Effector memory CD8-positive, alpha-beta T cell (primary cell): ENCODE results near the gene SHLD3.
"Not testable (repeated sequence)": the region's sequence is repeated elsewhere in the genome, so short reads cannot be mapped to it uniquely, and the experiment has no call there.

ENCODE experiments used
- ATAC-seq: fragments of 150-1000 bp; cut with Tn5 transposase; replicated peaks from 2 replicates; pipeline ENCODE4 v1.10.0; 2021; ENCODE audit warnings: mild to moderate bottlenecking, moderate library complexity
- DNase-seq, 3 experiments: peaks; one replicate each; pipeline ENCODE4 v3.0.0; 2021
- H3K27ac Mint-ChIP-seq, 2 donors: one replicate each; pipeline ENCODE4 v1.8.0; 2022; ENCODE audit warnings: mild to moderate bottlenecking in 2 of 2, mixed read lengths in 2 of 2, moderate library complexity in 2 of 2
- H3K27me3 Mint-ChIP-seq, 2 donors: one replicate each; pipeline ENCODE4 v1.8.0; 2022; ENCODE audit warnings: mixed read lengths in 2 of 2
- H3K36me3 Mint-ChIP-seq: one replicate; pipeline ENCODE4 v1.8.0; 2022; ENCODE audit warnings: mild to moderate bottlenecking, moderate library complexity, mixed read lengths; ENCODE audit not compliant: insufficient read depth
- H3K4me1 Mint-ChIP-seq, 2 donors: one replicate each; pipeline ENCODE4 v1.8.0; 2022; ENCODE audit warnings: low read depth in 2 of 2, mixed read lengths in 2 of 2
- H3K4me3 Mint-ChIP-seq, 2 donors: one replicate each; pipeline ENCODE4 v1.8.0; 2022; ENCODE audit warnings: mild to moderate bottlenecking in 2 of 2, mixed read lengths in 2 of 2, moderate library complexity in 2 of 2
- H3K9me3 Mint-ChIP-seq, 2 donors: one replicate each; pipeline ENCODE4 v1.8.0; 2022; ENCODE audit warnings: mixed read lengths in 2 of 2
- total RNA-seq, 9 experiments: gene quantifications; one replicate each; lab custom pipeline; 2026; lab: John Stamatoyannopoulos, UW

The SHLD3 gene
- total RNA-seq, result 6.3 to 12.2 (median 9.4) reads per million in 9 experiments

GRCh38 chr5:65624571-65625555, at the start of gene SHLD3, which contains the start of gene TRAPPC13:
SHLD3 (plus strand) TSS chr5:65625027; CDS start chr5:65629588, 4,561 bp downstream.
TRAPPC13 (plus strand) TSS chr5:65625027; CDS start chr5:65625061, 34 bp downstream.
- Mint-ChIP-seq H3K27me3 (no peaks in the 10 kb centered on the region), H3K4me1 (peaks cover 22 to 31% of the 10 kb centered on the region in 2 donors), H3K27ac (peak within 1 kb of the TSS; percentile 95 to 96), H3K4me3 (peak within 1 kb of the TSS; percentile 93 to 97), H3K9me3 (no peaks in the 10 kb centered on the region), H3K36me3 (peaks cover 49% of the 10 kb centered on the region)
- ATAC-seq, result peak; percentile 74
- peak; percentile 80 to 87 (median 83) for DNase-seq

- DNase-seq, result no peak
Observed at GRCh38 chr5:65577141-65577540, 47.7 kb upstream of the SHLD3 start.

GRCh38 chr5:65588694-65589093, 36.1 kb upstream of the SHLD3 start:
- Mint-ChIP-seq H3K4me1 (peaks cover 0 to 2% of the 10 kb centered on the region in 2 donors), H3K27ac (no peak overlapping the region), H3K27me3 (no peaks in the 10 kb centered on the region), H3K4me3 (no peak overlapping the region), H3K9me3 (no peaks in the 10 kb centered on the region), H3K36me3 (peaks cover 46% of the 10 kb centered on the region)
- DNase-seq, result no peak
- ATAC-seq, result no peak

More at GRCh38 chr5:65577141-65577540, 47.7 kb upstream of the SHLD3 start:
- no peaks in the 10 kb centered on the region for H3K9me3 Mint-ChIP-seq
- H3K4me3 Mint-ChIP-seq, result no peak overlapping the region
- no peaks in the 10 kb centered on the region for H3K27me3 Mint-ChIP-seq
- H3K36me3 Mint-ChIP-seq, result peaks cover 70% of the 10 kb centered on the region
- H3K27ac Mint-ChIP-seq, result no peak overlapping the region
- ATAC-seq, result no peak
- peaks cover 8 to 14% of the 10 kb centered on the region in 2 donors for H3K4me1 Mint-ChIP-seq

- ATAC-seq, H3K4me3 Mint-ChIP-seq, H3K9me3 Mint-ChIP-seq, H3K27me3 Mint-ChIP-seq, DNase-seq: not testable (repeated sequence)
- Mint-ChIP-seq H3K36me3 (peaks cover 65% of the 10 kb centered on the region), H3K4me1 (peaks cover 2 to 18% of the 10 kb centered on the region in 2 donors), H3K27ac (peak overlapping the region in 1 of 2 donors; percentile 10)
Observed at GRCh38 chr5:65601761-65602160, 23.1 kb upstream of the SHLD3 start.

- Mint-ChIP-seq H3K4me3 (no peak overlapping the region), H3K27ac (no peak overlapping the region), H3K4me1 (peaks cover 4 to 12% of the 10 kb centered on the region in 2 donors), H3K27me3 (no peaks in the 10 kb centered on the region), H3K36me3 (peaks cover 79% of the 10 kb centered on the region), H3K9me3 (no peaks in the 10 kb centered on the region)
- ATAC-seq (no peak), DNase-seq (no peak)
Observed at GRCh38 chr5:65611524-65611923, 13.3 kb upstream of the SHLD3 start.

- Mint-ChIP-seq H3K36me3 (peaks cover 73% of the 10 kb centered on the region), H3K4me1 (peaks cover 2 to 12% of the 10 kb centered on the region in 2 donors), H3K27me3 (no peaks in the 10 kb centered on the region), H3K27ac (no peak overlapping the region), H3K4me3 (no peak overlapping the region), H3K9me3 (no peaks in the 10 kb centered on the region)
- ATAC-seq, result no peak
- DNase-seq, result no peak
Observed at GRCh38 chr5:65612298-65612907, 12.4 kb upstream of the SHLD3 start.

- H3K27me3 Mint-ChIP-seq, result no peaks in the 10 kb centered on the region
- peaks cover 11 to 37% of the 10 kb centered on the region in 2 donors for H3K4me1 Mint-ChIP-seq
- ATAC-seq, result no peak
- no peak overlapping the region for H3K4me3 Mint-ChIP-seq
- no peak overlapping the region for H3K27ac Mint-ChIP-seq
- DNase-seq, result no peak
- peaks cover 25% of the 10 kb centered on the region for H3K36me3 Mint-ChIP-seq
- no peaks in the 10 kb centered on the region for H3K9me3 Mint-ChIP-seq
Observed at GRCh38 chr5:65620021-65620420, 4.8 kb upstream of the SHLD3 start.

GRCh38 chr5:65621961-65622360, 2.9 kb upstream of the SHLD3 start:
- H3K4me1 Mint-ChIP-seq, result peaks cover 23 to 41% of the 10 kb centered on the region in 2 donors
- not testable (repeated sequence) for H3K27ac Mint-ChIP-seq, ATAC-seq, H3K27me3 Mint-ChIP-seq, H3K9me3 Mint-ChIP-seq, DNase-seq
- peaks cover 25% of the 10 kb centered on the region for H3K36me3 Mint-ChIP-seq
- H3K4me3 Mint-ChIP-seq, result peak overlapping the region; percentile 93 to 97

GRCh38 chr5:65623482-65623881, 1.3 kb upstream of the SHLD3 start:
- peak overlapping the region; percentile 93 to 97 for H3K4me3 Mint-ChIP-seq
- H3K36me3 Mint-ChIP-seq, result peaks cover 36% of the 10 kb centered on the region
- H3K9me3 Mint-ChIP-seq, result no peaks in the 10 kb centered on the region
- H3K4me1 Mint-ChIP-seq, result peaks cover 23 to 36% of the 10 kb centered on the region in 2 donors
- H3K27ac Mint-ChIP-seq, result peak overlapping the region; percentile 95 to 96
- H3K27me3 Mint-ChIP-seq, result no peaks in the 10 kb centered on the region
- no peak for DNase-seq
- ATAC-seq, result no peak

- ATAC-seq (peak; percentile 90), DNase-seq (peak; percentile 89)
- Mint-ChIP-seq H3K4me3 (peak within 1 kb of the TSS; percentile 93 to 97), H3K9me3 (no peaks in the 10 kb centered on the region), H3K36me3 (peaks cover 42% of the 10 kb centered on the region), H3K27me3 (no peaks in the 10 kb centered on the region), H3K4me1 (peaks cover 21 to 33% of the 10 kb centered on the region in 2 donors), H3K27ac (peak within 1 kb of the TSS; percentile 95 to 96)
Observed at GRCh38 chr5:65624025-65624570, 729 bp upstream of the SHLD3 start, which contains the start of gene TRIM23. TRIM23 (minus strand) TSS chr5:65624333; CDS start chr5:65624274, 59 bp downstream.

- Mint-ChIP-seq H3K9me3 (no peaks in the 10 kb centered on the region), H3K27me3 (no peaks in the 10 kb centered on the region), H3K27ac (peak overlapping the region; percentile 95 to 96), H3K36me3 (peaks cover 49% of the 10 kb centered on the region), H3K4me1 (peaks cover 21 to 31% of the 10 kb centered on the region in 2 donors), H3K4me3 (peak overlapping the region; percentile 93 to 97)
- DNase-seq, result no peak
- no peak for ATAC-seq
Observed at GRCh38 chr5:65625743-65626142, 916 bp downstream of the SHLD3 start.

- no peak overlapping the region for H3K4me3 Mint-ChIP-seq
- H3K36me3 Mint-ChIP-seq, result peaks cover 34% of the 10 kb centered on the region
- no peaks in the 10 kb centered on the region for H3K9me3 Mint-ChIP-seq
- H3K27me3 Mint-ChIP-seq, result no peaks in the 10 kb centered on the region
- no peak overlapping the region for H3K27ac Mint-ChIP-seq
- DNase-seq, result no peak
- peaks cover 8 to 11% of the 10 kb centered on the region in 2 donors for H3K4me1 Mint-ChIP-seq
- ATAC-seq, result no peak
Observed at GRCh38 chr5:65630981-65631380, 6.2 kb downstream of the SHLD3 start.

GRCh38 chr5:65640240-65640639, 15.4 kb downstream of the SHLD3 start:
- H3K27ac Mint-ChIP-seq, result no peak overlapping the region
- no peaks in the 10 kb centered on the region for H3K27me3 Mint-ChIP-seq
- H3K36me3 Mint-ChIP-seq, result peaks cover 47% of the 10 kb centered on the region
- ATAC-seq, result no peak
- H3K9me3 Mint-ChIP-seq, result no peaks in the 10 kb centered on the region
- DNase-seq, result no peak
- no peak overlapping the region for H3K4me3 Mint-ChIP-seq
- no peaks in the 10 kb centered on the region for H3K4me1 Mint-ChIP-seq
